ENCODE data around the gene SLC8B1.

The SLC8B1 gene

DNA sequence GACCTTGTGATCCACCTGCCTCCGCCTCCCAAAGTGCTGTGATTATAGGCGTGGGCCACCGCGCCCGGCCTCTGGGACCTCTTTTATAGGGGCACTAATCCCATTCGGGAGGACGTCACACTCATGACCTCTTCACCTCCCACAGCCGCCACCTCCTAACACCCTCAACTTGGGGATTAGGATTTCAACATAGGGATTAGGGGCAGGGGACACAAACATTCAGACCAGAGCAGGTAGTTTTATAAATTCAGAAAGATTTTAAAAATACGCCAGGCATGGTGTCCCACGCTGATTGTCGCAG lies 64.2 kb downstream of the SLC8B1 start:
- DNase-seq (ENCODE audit: low read depth in 2 of 2), result no peak

DNA sequence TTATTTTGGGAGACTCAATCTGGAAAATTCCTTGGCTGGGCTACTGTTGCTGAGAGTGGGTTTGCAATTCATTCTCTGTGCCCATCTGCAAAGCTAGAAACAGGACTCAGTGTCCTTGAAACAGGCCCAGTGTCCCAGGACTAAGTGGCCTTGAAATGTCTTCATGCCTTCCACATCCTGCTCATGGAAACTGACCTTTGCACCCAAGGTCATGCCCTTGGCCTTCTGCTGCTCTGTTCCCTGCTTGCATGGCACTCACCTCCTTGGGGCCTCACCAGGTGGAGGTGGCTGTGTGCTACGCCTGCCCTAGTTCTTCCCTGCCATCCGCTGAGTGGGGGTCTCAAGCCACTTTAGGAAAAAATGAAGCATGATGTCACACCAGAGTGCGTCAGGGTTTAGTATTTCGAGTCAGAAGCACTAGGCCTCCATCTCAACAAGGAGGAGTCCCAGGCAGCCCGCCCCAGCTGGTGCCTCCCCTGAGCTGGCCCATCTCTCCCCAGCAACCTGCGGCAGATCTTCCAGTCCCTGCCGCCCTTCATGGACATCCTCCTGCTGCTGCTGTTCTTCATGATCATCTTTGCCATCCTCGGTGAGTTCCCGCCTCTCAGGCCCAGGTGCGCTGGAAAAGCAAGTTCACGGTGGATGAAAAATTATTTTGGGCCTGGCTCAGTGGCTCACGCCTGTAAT lies 65.5 kb downstream of the SLC8B1 start:
- DNase-seq (ENCODE audit: low read depth in 2 of 2), result no peak

DNA sequence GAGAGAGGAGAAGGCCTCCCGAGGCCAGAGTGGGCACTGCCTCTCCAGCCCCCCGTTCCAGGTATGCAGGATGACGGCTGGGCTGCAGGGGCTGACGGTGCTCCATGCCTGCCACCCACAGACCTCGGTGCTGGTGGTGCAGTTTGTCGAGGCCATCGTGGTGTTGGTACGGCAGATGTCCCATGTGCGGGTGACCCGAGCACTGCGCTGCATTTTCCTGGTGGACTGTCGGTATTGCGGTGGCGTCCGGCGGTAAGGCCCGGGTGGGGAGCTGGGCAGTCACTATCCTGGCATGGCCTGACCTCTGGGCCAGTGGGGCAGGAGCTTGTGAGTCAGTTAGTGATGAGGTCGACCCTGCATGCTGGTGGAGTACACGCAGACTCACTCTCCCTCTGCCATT lies 66.3 kb downstream of the SLC8B1 start:
- DNase-seq (ENCODE audit: low read depth in 2 of 2), result no peak

DNA sequence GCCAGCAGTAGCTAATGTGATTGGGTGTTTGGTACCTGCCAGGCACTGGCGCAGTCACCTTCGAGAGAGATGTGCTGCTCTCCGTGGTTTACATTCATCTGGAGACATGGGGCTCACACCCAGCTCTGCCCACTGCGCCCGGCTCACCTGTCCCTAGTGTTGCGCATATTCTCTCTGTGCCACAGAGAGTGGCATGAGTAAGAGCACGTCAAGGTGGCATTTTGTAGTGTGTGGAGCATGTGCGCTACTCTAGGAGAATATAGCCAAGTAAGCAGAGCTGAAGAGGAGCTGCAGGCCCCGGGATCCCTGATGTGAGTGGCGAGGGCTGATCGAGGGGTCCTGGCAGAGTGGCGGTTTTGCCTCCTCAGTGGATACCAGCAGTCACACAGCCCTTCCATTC lies 66.8 kb downstream of the SLC8B1 start:
- DNase-seq (ENCODE audit: low read depth in 2 of 2), result no peak

DNA sequence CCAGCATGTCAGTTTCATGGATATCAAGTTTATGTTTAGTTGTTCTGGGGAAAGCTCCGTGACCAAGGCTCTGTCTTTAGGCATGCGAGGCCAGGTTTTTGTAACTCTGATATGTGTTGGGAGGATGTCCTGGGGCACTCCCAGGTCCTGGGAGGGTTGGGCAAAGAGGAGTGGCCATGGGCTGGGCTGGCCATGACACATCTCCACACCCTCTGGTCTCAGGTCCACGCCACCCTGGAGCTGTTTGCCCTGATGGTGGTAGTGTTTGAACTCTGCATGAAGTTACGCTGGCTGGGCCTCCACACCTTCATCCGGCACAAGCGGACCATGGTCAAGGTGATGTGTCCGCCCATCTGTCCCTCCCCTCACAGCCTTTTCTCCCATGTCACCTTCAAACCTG lies 67.3 kb downstream of the SLC8B1 start:
- DNase-seq (ENCODE audit: low read depth in 2 of 2), result no peak

DNA sequence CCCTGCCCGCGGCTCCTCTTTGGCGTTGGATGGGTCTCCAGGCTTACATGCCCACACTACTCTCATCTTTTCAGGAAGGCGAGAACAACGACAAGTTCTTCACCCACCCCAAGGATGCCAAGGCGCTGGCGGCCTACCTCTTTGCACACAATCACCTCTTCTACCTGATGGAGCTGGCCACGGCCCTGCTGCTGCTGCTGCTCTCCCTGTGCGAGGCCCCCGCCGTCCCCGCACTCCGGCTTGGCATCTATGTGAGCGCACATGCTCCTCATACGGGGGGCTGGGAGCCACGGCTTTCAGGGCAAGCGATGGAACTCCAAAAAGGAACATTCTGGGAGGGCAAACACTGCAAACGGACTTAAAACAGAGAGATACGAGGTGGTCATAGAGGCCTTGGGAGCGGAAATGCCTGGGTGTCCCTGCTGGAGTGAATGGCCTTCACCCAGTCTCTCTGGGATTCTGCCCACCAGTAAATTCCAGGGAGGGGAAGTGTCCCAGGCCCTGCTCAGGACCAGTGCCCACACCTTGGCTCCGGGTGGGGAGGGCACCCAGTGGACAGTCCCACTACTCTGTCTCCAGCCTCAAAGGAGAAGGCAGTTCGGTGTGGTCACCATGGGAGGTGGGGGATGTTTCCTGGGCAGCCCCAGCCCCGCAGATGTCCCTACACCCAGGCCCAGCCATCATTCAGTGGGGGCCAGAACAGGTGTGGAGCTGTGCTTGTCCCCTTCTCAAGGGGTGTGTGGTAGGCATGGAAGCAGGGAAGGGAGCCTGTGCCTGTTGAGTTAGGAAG lies 68.6 kb downstream of the SLC8B1 start:
- no peak for DNase-seq (ENCODE audit: low read depth in 2 of 2)

DNA sequence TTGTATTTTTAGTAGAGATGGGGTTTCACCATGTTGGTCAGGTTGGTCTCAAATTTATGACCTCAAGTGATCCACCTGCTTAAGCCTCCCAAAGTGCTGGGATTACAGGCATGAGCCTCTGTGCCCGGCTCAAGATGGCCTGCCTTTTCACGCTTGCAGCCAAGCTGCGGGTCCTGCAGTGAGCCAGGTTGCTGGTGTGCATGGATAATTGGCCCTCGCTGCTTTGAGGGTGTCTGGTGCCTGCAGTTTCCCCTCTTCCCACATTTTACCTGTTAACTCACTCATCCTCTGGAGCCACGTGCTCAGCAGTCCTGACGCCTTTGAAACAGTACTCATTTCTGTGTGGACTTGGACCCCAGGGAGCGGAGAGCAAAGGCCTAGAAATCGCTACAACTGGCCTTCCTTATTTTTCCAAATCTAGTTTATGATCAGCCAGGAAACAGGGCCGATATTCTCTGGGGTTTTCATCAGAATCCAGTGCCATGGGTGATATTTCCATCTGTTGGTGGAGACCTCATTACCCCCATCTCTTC lies 71.4 kb downstream of the SLC8B1 start:
- DNase-seq (ENCODE audit: low read depth in 2 of 2), result no peak

DNA sequence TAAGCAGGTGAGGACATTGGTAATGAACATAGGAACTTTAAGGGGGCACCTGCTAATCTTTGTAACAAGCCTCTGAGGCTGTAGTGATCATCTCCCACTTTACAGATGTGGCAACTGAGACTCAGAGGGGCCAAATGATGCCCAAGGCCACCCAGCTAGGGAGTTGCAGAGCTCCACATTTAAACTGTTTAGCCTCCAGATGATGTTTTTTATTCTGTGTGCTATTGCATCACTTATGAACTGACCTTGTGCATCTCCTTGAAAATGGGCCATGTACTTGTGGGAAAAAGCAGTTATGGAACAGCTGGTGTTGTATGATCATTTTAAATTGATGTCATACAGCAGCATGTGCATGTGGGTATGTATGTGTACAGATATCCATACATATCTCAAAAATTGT lies 72.2 kb downstream of the SLC8B1 start:
- no peak for DNase-seq (ENCODE audit: low read depth in 2 of 2)

DNA sequence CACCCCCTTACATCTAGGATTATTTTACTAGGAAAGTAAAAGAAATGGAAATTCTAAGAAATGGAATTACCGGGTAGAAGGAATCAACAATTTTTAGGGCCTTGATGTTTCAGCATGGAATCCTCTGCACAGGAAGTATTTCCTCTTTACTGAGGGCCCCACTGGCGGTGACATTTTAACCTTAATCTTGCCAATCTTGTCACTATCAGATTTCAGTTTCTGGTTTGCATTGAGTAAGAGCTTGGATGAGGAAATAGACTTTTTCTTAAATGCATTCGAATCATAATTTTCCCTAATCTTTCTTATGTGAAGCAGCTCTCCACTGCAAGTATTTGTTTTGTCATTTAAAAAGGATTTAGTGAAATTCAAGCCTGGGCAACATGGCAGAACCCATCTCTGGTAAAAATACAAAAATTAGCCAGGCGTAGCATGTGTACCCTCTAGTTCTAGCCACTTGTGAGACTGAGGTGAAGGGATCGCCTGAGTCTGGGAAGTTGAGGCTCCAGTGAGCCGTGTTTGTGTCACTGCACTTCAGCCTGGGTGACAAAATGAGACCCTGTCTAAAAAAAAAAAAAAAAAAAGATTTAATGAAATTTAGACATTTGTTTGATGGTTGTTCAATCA lies 73.0 kb downstream of the SLC8B1 start:
- no peak for DNase-seq (ENCODE audit: low read depth in 2 of 2)

DNA sequence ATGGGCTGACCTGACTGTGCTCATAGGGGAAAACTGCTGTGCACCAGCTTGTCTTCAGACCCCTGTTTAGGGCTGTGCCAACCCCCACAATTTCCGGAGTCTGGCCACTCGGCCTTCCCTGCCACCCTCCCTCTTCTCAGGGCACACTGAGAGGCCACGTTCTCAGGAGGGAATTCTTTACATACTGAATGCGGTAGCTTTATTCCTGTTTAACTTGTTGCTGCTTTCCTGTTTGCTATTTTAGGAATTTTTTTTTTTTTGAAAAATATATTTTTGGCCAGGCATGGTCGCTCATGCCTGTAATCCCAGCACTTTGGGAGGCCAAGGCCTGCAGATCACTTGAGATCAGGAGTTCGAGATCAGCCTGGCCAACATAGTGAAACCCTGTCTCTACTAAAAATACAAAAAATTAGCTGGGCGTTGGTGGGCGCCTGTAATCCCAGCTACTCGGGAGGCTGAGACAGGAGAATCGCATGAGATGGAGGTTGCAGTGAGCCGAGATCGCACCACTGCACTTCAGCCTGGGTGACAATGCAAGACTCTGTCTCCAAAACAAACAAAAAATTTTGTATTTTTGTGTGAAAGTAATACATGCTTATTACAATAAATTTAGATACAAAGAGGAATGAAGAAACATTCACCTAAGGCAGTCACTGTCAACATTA lies 74.1 kb downstream of the SLC8B1 start:
- DNase-seq (ENCODE audit: low read depth in 2 of 2), result no peak

DNA sequence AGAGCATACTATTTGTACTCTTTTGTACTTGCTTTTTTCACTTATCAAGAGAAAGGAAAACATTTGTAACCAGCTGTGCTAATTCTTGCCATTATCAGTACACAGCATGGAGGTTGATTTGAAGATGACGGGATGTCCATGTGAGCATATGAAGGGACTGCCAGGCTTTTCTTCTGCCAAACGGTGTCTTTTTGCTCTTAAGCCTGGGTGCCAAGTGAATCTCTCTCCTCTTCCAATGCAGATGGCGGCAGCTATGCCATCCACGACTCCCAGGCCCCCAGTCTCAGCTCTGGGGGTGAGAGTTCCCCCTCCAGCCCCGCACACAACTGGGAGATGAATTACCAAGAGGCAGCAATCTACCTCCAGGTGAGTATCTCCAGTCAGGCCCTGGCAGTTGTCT lies 74.8 kb downstream of the SLC8B1 start:
- no peak for DNase-seq (ENCODE audit: low read depth in 2 of 2)

DNA sequence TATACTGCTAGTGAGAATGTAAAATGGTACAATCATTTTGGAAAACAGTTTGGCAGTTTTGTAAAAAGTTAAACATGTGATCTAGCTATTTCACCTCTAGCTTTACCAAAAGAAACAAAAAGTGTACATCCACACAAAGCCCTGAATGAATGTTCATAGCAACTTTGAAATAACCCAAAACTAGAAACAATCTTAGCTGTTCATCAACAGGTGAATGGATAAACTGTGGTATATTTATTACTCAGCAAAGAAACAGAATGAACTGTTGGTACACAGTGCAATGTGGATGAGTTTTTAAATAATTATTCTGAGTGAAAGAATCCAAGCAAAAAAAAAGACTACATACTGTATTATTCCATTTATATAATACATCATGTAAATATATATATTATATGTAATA lies 77.3 kb downstream of the SLC8B1 start:
- DNase-seq (ENCODE audit: low read depth in 2 of 2), result no peak

DNA sequence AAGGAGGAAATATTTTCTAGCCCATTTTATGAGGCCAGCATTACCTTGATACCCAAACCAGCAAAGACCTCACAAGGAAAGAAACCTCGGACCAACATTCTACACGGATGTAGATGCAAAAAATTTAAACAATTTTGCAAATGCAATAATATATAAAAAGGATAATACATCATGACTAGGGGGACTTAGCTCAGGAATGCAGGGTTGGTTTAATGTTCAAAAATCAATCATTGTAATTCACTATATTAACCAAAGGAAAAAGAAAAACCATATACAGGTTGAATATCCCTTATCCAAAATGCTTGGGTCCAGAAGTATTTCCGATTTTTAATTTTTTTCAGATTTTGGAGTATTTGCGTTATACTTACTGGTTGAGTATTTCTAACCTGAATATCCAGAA lies 80.6 kb downstream of the SLC8B1 start:
- DNase-seq (ENCODE audit: low read depth in 2 of 2), result no peak

DNA sequence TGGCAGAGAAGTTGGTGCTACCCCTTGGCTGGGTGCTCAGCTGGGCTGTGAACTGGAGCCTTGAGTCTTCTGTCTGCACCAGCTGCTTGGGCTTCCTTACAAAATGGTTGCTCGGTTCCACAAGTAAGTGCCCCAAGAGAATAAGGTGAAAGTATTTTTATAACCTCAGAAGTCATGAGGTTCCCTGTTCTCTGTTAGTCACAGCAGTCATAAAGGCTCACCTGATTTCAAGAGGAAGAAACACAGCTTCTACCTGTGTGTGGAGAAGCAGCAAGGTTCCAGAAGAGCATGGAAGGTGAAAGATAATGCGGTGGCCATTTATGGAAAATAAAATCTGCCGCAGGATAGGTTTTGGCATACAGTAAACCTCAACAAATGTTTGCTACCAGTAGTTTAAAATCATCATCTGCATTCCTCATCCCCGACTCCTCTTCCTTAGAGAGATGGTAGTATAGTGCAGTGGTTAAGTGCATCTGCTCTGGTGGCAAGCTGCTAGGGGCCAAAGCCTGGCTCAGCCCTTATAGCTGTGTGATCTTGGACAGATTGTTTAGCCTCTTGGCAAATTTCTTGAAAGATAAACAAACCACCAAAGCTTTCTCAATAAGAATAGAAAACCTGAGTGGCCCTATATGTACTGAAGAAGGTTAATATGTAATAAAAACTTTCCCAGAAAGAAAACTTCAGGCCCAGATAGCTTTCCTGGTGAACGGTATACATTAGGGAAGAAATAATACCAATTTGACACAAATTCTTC lies 81.2 kb downstream of the SLC8B1 start:
- no peak for DNase-seq (ENCODE audit: low read depth in 2 of 2)

DNA sequence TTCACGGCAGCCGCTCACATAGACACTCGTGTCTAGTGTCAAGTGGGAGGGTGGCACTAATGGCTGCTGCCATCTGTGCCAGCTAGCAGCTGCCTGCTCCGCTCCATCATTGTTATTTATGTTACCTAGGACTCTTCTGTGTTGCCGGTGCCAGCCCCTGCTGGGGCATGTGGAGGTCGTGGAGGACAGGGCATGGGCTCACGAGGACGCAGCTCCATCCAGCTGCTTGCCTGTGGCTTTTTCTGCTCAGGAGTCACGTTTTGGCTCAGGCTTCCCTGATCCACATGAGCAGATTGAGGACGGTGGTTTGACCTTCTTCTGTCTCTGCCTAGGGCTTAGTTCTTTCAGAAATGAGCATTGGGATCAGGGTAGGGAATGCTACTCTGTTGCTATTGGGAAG lies 82.4 kb downstream of the SLC8B1 start:
- DNase-seq (ENCODE audit: low read depth in 2 of 2), result no peak

DNA sequence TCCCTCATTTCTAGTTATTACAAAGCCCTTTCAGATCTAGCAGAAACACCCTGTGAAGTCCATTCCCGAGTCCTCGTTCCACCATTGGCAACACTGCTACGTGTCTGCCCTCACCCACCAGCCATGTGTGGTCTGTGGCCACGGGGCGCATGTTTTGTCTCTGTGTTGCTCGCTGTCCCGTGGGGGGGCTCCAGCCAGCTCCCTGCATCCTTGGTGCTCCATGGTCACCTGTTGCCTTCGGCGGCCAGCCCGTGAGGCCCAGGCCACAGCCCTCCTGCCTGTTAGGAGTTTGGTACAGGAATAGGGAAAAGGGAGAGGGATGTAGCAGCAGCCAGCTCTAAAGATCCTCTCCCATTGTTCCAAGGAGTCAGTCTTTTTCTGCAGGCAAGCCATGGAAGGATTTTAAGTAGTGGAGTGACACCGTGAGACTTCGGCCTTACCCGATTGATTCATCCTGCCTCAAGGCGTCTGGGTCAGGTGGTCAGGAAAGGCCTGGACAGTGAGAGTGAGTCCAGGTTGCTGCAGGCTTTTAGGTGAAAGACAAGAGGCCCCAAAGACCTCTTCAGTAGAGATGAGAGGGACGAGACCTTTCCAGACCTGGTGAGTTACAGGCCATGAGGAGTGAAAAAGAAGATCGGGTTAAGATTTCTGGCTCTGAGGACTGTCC lies 83.4 kb downstream of the SLC8B1 start:
- no peak for DNase-seq (ENCODE audit: low read depth in 2 of 2)

DNA sequence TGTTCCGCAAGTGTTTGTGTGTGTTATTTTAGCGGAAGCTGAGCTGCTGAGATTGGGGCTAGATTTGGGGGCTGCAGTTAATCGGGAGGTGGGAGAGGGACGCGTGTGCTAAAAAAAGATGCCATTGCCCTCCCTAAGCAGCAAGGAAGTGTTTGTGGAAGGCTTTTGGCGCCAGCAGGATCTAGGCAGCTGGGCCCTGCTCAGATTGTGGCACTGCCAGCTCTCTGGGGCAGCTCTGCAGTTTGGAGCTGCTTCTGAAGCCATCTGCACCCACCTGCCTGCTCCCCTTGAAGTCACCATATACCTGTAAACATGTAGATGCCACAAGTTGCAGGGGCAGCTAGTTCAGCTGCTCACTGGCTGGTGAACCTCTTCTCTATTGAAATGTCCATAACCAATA lies 84.9 kb downstream of the SLC8B1 start:
- DNase-seq (ENCODE audit: low read depth in 2 of 2), result no peak

DNA sequence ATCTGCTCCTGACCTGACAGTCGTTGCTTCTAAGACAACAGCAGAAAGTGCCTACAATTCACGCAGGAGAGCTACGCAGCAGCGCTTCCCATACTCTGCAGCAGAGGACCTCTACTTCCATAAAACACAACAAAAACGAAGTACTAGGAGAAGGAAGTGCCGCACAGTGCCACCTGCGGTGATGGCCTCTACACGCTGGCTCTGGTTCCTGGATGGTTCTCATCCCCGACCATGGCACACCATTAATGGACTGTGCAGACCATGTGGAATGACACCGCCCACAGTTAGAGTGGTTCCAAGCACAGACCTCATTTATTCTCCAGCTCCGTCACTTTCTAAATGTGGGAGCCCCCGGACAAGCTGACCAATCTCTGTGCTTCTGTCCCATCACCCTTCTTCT lies 85.4 kb downstream of the SLC8B1 start:
- DNase-seq (ENCODE audit: low read depth in 2 of 2), result no peak

DNA sequence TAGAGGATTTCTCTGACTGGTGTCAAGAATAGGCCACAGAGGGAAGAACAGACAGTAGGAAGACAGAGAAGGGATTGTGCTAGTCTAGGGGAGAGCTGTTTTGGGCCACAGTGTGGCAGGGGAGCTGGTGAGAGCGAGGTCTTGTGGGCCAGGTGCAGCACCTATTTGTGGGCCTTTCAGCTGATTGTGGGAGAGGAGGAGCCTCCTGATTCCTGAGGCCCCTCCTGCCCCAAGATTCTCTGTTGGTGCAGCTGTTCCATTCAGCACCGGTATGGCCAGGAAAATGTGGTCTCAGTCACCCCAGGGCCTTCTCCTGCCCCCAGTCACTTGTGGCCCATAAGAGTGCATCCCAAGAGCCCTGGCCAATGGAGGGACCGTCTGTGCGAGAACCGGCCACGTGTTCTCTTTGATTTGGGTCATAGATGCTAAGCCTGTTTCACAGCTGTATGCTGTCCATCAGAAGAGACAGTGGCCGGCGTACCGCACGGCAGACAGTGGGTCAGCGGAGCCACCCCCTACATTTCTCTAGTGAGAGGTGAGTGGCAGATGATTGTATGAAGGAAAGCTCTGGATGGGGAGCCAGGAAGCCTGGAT lies 86.0 kb downstream of the SLC8B1 start:
- DNase-seq (ENCODE audit: low read depth in 2 of 2), result no peak

Measured in activated CD8-positive, alpha-beta memory T cell treated with anti-CD3 and anti-CD28 coated beads for 4 hours (primary cell).